Measurements from ENCODE around the gene DPP3. TPM values are rescaled to one million over a fixed set of nuclear protein-coding genes. Genes with fewer than 3 reads are reported as not detected.
A peak's percentile ranks its signal among the peaks of the same experiment; 100 is the strongest.
"Not testable (repeated sequence)": the region's sequence is repeated elsewhere in the genome, so short reads cannot be mapped to it uniquely, and the experiment has no call there.

DPP3 gene
- total and polyA plus RNA-seq, 4 experiments from 2014 or later, result 21.0 to 31.0 (median 25.9) TPM

GRCh38 chr11:66438504-66439466 is 41.4 kb upstream of the DPP3 start, which contains the start of gene MRPL11:
MRPL11 (minus strand) TSS chr11:66438848; CDS start chr11:66438754, 94 bp downstream.
- Mint-ChIP-seq H3K9me3 (peaks cover 3 to 16% (median 7%) of the 10 kb centered on the region in 8 donors), H3K4me3 (peak within 1 kb of the TSS; percentile 87 to 94 (median 91)), H3K27ac (peak within 1 kb of the TSS; percentile 88 to 100 (median 98)), H3K27me3 (peaks cover 2 to 3% of the 10 kb centered on the region in 2 donors), H3K36me3 (peaks cover 23 to 27% of the 10 kb centered on the region in 2 donors), H3K4me1 (peaks cover 6 to 17% (median 11%) of the 10 kb centered on the region in 4 donors)
- peak; percentile 89 to 92 (median 91) for DNase-seq
- H3K27me3 ChIP-seq (ENCODE audit: insufficient read depth, low read length), result no peaks in the 10 kb centered on the region
- peak within 1 kb of the TSS; percentile 67 to 88 for H3K4me3 ChIP-seq (ENCODE audit: low read length in 2 of 2)
- H3K4me1 ChIP-seq (ENCODE audit: insufficient read depth, low read length), result peaks cover 7% of the 10 kb centered on the region
- peaks cover 20% of the 10 kb centered on the region for H3K36me3 ChIP-seq (ENCODE audit: insufficient read depth, low read length)
- H3K9me3 ChIP-seq (ENCODE audit: control insufficient read depth in 1 of 2, low read length in 2 of 2), result peaks cover 0 to 5% of the 10 kb centered on the region in 2 donors
- intact Hi-C loops (cut with micrococcal nuclease), result loop anchor here (1.0 to 2.0 kb wide), 5 partner anchors 28 to 404 kb away; partner anchors contain the start of genes DPP3, PELI3 and RCE1
- POLR2A ChIA-PET (ENCODE audit: partially characterized antibody), result interaction anchor here (0.7 to 1.7 kb wide), 25 partner anchors 10 to 801 kb away, joined by 3 to 21 read pairs (median 4); partner anchors contain the start of genes DPP3, PELI3, RBM14 and RBM4
- peak within 1 kb of the TSS; percentile 69 for H3K27ac ChIP-seq (ENCODE audit: low read depth, low read length)
- CTCF ChIA-PET (ENCODE audit: partially characterized antibody), result interaction anchor here (0.6 to 2.3 kb wide), 30 partner anchors 8 to 282 kb away, joined by 3 to 20 read pairs (median 4); partner anchors contain the start of genes B4GAT1, DPP3, RBM4B and ZDHHC24

GRCh38 chr11:66440101-66440939 is 39.9 kb upstream of the DPP3 start:
- H3K27me3 ChIP-seq (ENCODE audit: insufficient read depth, low read length); H3K9me3 ChIP-seq (ENCODE audit: control insufficient read depth in 1 of 2, low read length in 2 of 2); H3K4me1 ChIP-seq (ENCODE audit: insufficient read depth, low read length); H3K27ac ChIP-seq (ENCODE audit: low read depth, low read length); intact Hi-C loops (cut with micrococcal nuclease); DNase-seq; H3K4me3 ChIP-seq (ENCODE audit: low read length in 2 of 2); H3K27me3 Mint-ChIP-seq: not testable (repeated sequence)
- Mint-ChIP-seq H3K4me3 (peak overlapping the region in 1 of 8 donors; percentile 25), H3K4me1 (peaks cover 6 to 17% (median 11%) of the 10 kb centered on the region in 4 donors), H3K27ac (peak overlapping the region in 1 of 7 donors; percentile 42), H3K36me3 (peaks cover 16 to 22% of the 10 kb centered on the region in 2 donors), H3K9me3 (peaks cover 3 to 18% (median 10%) of the 10 kb centered on the region in 8 donors)
- ChIA-PET POLR2A (ENCODE audit: partially characterized antibody) (interaction anchor here (0.9 kb wide), 1 partner anchor 19 kb away, joined by 3 read pairs; no protein-coding TSS in a partner anchor), CTCF (ENCODE audit: partially characterized antibody) (interaction anchor here (0.9 to 2.3 kb wide), 4 partner anchors 11 to 238 kb away, joined by 4 to 20 read pairs (median 5); partner anchors contain the start of gene RBM4B)
- H3K36me3 ChIP-seq (ENCODE audit: insufficient read depth, low read length), result peaks cover 14% of the 10 kb centered on the region

GRCh38 chr11:66440940-66441282 is 39.3 kb upstream of the DPP3 start:
- H3K27me3 Mint-ChIP-seq; H3K27ac Mint-ChIP-seq; POLR2A ChIA-PET (ENCODE audit: partially characterized antibody); H3K4me3 ChIP-seq (ENCODE audit: low read length in 2 of 2); H3K4me1 ChIP-seq (ENCODE audit: insufficient read depth, low read length); H3K27me3 ChIP-seq (ENCODE audit: insufficient read depth, low read length); H3K36me3 ChIP-seq (ENCODE audit: insufficient read depth, low read length); intact Hi-C loops (cut with micrococcal nuclease); DNase-seq; H3K9me3 ChIP-seq (ENCODE audit: control insufficient read depth in 1 of 2, low read length in 2 of 2); H3K27ac ChIP-seq (ENCODE audit: low read depth, low read length); H3K4me3 Mint-ChIP-seq: not testable (repeated sequence)
- Mint-ChIP-seq H3K4me1 (peaks cover 6 to 17% (median 11%) of the 10 kb centered on the region in 4 donors), H3K36me3 (peaks cover 16 to 17% of the 10 kb centered on the region in 2 donors), H3K9me3 (peaks cover 3 to 20% (median 10%) of the 10 kb centered on the region in 8 donors)
- CTCF ChIA-PET (ENCODE audit: partially characterized antibody), result interaction anchor here (1.4 to 2.0 kb wide), 2 partner anchors 11 to 129 kb away, joined by 5 read pairs; no protein-coding TSS in a partner anchor

DNA sequence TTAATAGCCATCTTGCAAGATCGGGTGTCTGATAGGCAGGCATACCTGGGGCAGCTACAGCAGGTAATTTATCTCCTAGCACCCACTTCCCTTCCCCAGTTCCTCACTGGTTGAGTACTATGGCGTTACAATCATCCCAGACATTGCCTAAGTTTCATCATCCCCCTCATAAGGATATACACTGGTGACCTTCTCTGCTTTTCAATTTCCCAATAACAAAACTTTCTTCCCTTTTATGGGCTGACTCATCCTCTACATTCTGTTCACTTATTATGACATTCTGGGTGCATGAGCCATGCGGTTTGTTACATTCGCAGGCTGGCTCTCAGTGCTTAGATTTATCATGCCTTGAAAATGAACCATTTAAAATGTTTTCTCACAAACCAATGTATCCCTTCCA is 36.6 kb upstream of the DPP3 start:
- H3K36me3 ChIP-seq (ENCODE audit: insufficient read depth, low read length), result no peaks in the 10 kb centered on the region
- H3K27ac ChIP-seq (ENCODE audit: low read depth, low read length), result no peak overlapping the region
- H3K4me1 ChIP-seq (ENCODE audit: insufficient read depth, low read length), result no peaks in the 10 kb centered on the region
- peaks cover 0 to 6% of the 10 kb centered on the region in 2 donors for H3K9me3 ChIP-seq (ENCODE audit: control insufficient read depth in 1 of 2, low read length in 2 of 2)
- no peaks in the 10 kb centered on the region for H3K27me3 ChIP-seq (ENCODE audit: insufficient read depth, low read length)
- Mint-ChIP-seq H3K4me1 (peaks cover 0 to 9% (median 4%) of the 10 kb centered on the region in 4 donors), H3K4me3 (no peak overlapping the region), H3K27ac (no peak overlapping the region), H3K36me3 (peaks cover 2 to 7% of the 10 kb centered on the region in 2 donors), H3K27me3 (peaks cover 3 to 5% of the 10 kb centered on the region in 2 donors), H3K9me3 (peaks cover 3 to 20% (median 10%) of the 10 kb centered on the region in 8 donors)
- H3K4me3 ChIP-seq (ENCODE audit: low read length in 2 of 2), result no peak overlapping the region
- intact Hi-C loops (cut with micrococcal nuclease), result no loop called here
- CTCF ChIA-PET (ENCODE audit: partially characterized antibody), result no interaction called here
- POLR2A ChIA-PET (ENCODE audit: partially characterized antibody), result no interaction called here
- DNase-seq, result no peak

GRCh38 chr11:66447012-66447411 is 33.2 kb upstream of the DPP3 start:
- DNase-seq, result no peak
- peaks cover 4 to 14% of the 10 kb centered on the region in 2 donors for H3K27me3 Mint-ChIP-seq
- no peak overlapping the region for H3K4me3 Mint-ChIP-seq
- intact Hi-C loops (cut with micrococcal nuclease), result no loop called here
- H3K9me3 ChIP-seq (ENCODE audit: control insufficient read depth in 1 of 2, low read length in 2 of 2), result peaks cover 0 to 6% of the 10 kb centered on the region in 2 donors
- ChIA-PET CTCF (ENCODE audit: partially characterized antibody) (interaction anchor here (0.6 to 1.3 kb wide), 2 partner anchors 8 to 61 kb away, joined by 3 to 6 read pairs; partner anchors contain the start of gene MRPL11), POLR2A (ENCODE audit: partially characterized antibody) (no interaction called here)
- H3K27me3 ChIP-seq (ENCODE audit: insufficient read depth, low read length), result no peaks in the 10 kb centered on the region
- no peaks in the 10 kb centered on the region for H3K36me3 ChIP-seq (ENCODE audit: insufficient read depth, low read length)
- no peak overlapping the region for H3K27ac Mint-ChIP-seq
- peaks cover 3 to 20% (median 10%) of the 10 kb centered on the region in 8 donors for H3K9me3 Mint-ChIP-seq
- H3K4me1 Mint-ChIP-seq, result no peaks in the 10 kb centered on the region
- peaks cover 0 to 7% of the 10 kb centered on the region in 2 donors for H3K36me3 Mint-ChIP-seq
- no peak overlapping the region for H3K27ac ChIP-seq (ENCODE audit: low read depth, low read length)
- H3K4me3 ChIP-seq (ENCODE audit: low read length in 2 of 2), result no peak overlapping the region
- H3K4me1 ChIP-seq (ENCODE audit: insufficient read depth, low read length), result no peaks in the 10 kb centered on the region

DNA sequence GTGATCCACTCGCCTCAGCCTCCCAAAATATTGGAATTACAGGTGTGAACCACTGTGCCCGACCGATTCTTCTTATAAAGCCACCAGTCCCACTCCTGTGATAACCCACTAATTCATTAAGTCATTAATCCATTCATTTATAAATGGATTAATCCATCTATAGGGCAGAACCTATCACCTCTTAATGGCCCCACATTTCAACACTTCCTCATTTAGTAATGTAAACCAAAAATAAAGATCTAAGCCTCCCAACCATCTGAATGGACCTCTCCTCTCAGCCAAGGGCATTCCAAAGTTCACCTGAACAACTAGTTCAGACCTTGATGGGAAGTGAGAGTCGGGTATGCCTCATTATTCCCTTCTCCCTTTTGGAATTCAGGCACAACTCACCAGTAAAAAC is 31.7 kb upstream of the DPP3 start:
- Mint-ChIP-seq H3K27ac (no peak overlapping the region), H3K4me3 (no peak overlapping the region), H3K27me3 (peaks cover 4 to 14% of the 10 kb centered on the region in 2 donors), H3K4me1 (no peaks in the 10 kb centered on the region), H3K36me3 (no peaks in the 10 kb centered on the region), H3K9me3 (peaks cover 0 to 8% (median 4%) of the 10 kb centered on the region in 8 donors)
- H3K36me3 ChIP-seq (ENCODE audit: insufficient read depth, low read length), result no peaks in the 10 kb centered on the region
- peaks cover 0 to 3% of the 10 kb centered on the region in 2 donors for H3K9me3 ChIP-seq (ENCODE audit: control insufficient read depth in 1 of 2, low read length in 2 of 2)
- no peak overlapping the region for H3K27ac ChIP-seq (ENCODE audit: low read depth, low read length)
- intact Hi-C loops (cut with micrococcal nuclease), result no loop called here
- no peak overlapping the region for H3K4me3 ChIP-seq (ENCODE audit: low read length in 2 of 2)
- DNase-seq, result no peak
- POLR2A ChIA-PET (ENCODE audit: partially characterized antibody), result no interaction called here
- CTCF ChIA-PET (ENCODE audit: partially characterized antibody), result no interaction called here
- no peaks in the 10 kb centered on the region for H3K4me1 ChIP-seq (ENCODE audit: insufficient read depth, low read length)
- H3K27me3 ChIP-seq (ENCODE audit: insufficient read depth, low read length), result no peaks in the 10 kb centered on the region

Measured in CD4-positive, alpha-beta memory T cell (primary cell).